Measurements from ENCODE around the gene SMG6.
A peak's percentile ranks its signal among the peaks of the same experiment; 100 is the strongest.

DNA sequence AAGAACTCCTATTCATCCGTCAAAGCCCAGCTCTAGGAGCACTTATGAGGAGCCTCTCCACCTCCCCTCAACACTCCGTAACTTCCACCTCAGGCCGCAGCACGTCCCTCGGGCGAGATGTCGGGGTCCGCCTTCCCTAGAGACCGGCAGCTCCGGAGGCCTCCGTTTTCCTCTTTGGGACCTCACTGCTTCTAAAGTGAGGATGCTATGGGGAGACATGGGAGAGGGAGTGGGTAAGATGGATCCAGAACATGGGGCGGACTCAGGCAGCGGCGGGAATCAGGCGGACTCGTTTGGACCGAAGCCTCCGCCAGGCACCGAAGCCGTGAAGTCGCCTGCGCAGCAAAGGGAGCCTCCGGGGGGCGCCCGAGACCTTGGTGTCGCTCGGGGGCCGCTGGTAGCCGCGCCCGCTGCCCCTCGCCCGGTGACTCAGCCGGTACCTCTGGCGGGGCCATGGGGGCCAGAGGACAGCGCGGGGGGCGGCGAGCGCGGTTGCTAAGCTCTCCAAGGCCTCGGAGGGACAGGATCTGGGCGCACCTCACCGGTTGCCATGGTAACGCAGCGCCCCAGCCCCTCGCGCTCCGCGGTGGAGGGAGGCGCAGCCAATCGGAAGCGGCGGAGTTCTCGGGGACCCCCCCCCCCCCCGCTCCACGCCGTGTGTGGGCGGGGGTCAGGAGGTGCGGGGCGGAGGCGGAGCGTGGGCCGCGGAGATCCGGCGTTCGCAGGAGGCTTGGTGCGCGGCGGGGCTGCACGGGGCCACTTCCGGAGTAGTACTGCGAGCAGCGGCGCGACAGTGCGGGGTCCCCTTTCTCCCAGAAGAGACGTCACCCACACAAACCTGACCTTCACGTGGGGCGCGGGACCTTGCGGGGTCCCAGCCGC, 250.0 kb downstream of the SMG6 start:
- TF ChIP-seq, protein P1, sequence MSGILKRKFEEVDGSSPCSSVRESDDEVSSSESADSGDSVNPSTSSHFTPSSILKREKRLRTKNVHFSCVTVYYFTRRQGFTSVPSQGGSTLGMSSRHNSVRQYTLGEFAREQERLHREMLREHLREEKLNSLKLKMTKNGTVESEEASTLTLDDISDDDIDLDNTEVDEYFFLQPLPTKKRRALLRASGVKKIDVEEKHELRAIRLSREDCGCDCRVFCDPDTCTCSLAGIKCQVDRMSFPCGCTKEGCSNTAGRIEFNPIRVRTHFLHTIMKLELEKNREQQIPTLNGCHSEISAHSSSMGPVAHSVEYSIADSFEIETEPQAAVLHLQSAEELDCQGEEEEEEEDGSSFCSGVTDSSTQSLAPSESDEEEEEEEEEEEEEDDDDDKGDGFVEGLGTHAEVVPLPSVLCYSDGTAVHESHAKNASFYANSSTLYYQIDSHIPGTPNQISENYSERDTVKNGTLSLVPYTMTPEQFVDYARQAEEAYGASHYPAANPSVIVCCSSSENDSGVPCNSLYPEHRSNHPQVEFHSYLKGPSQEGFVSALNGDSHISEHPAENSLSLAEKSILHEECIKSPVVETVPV (CRISPR knock-in tag; IDR thresholded peaks at IDR 0.05) = no peak
- no peak for TF ChIP-seq ISL1 (CRISPR knock-in tag; IDR thresholded peaks at IDR 0.05)
- no peak for TF ChIP-seq ZNF8 (CRISPR knock-in tag; IDR thresholded peaks at IDR 0.05)
- TF ChIP-seq, protein P2, sequence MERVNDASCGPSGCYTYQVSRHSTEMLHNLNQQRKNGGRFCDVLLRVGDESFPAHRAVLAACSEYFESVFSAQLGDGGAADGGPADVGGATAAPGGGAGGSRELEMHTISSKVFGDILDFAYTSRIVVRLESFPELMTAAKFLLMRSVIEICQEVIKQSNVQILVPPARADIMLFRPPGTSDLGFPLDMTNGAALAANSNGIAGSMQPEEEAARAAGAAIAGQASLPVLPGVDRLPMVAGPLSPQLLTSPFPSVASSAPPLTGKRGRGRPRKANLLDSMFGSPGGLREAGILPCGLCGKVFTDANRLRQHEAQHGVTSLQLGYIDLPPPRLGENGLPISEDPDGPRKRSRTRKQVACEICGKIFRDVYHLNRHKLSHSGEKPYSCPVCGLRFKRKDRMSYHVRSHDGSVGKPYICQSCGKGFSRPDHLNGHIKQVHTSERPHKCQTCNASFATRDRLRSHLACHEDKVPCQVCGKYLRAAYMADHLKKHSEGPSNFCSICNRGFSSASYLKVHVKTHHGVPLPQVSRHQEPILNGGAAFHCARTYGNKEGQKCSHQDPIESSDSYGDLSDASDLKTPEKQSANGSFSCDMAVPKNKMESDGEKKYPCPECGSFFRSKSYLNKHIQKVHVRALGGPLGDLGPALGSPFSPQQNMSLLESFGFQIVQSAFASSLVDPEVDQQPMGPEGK (CRISPR knock-in tag; IDR thresholded peaks at IDR 0.05; ENCODE audit: borderline replicate concordance) = peak; percentile 74; the same call in 1 of the 2 replicates
- TF ChIP-seq ZNF565 (CRISPR knock-in tag; conservative IDR thresholded peaks at IDR 0.05; ENCODE audit: low read depth) = no peak
- TF ChIP-seq, protein P3, sequence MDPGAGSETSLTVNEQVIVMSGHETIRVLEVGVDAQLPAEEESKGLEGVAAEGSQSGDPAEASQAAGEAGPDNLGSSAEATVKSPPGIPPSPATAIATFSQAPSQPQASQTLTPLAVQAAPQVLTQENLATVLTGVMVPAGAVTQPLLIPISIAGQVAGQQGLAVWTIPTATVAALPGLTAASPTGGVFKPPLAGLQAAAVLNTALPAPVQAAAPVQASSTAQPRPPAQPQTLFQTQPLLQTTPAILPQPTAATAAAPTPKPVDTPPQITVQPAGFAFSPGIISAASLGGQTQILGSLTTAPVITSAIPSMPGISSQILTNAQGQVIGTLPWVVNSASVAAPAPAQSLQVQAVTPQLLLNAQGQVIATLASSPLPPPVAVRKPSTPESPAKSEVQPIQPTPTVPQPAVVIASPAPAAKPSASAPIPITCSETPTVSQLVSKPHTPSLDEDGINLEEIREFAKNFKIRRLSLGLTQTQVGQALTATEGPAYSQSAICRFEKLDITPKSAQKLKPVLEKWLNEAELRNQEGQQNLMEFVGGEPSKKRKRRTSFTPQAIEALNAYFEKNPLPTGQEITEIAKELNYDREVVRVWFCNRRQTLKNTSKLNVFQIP (CRISPR knock-in tag; IDR thresholded peaks at IDR 0.05; ENCODE audit: borderline replicate concordance, low read depth) = no peak
- TF ChIP-seq RARB (CRISPR knock-in tag; IDR thresholded peaks at IDR 0.05) = no peak
- TF ChIP-seq ESRRG (CRISPR knock-in tag; IDR thresholded peaks at IDR 0.05) = no peak
- TF ChIP-seq ZC3H10 (CRISPR knock-in tag; IDR thresholded peaks at IDR 0.05) = no peak
- no peak for TF ChIP-seq GLIS3 (CRISPR knock-in tag; IDR thresholded peaks at IDR 0.05)
- TF ChIP-seq ZFP30 (CRISPR knock-in tag; IDR thresholded peaks at IDR 0.05) = no peak
- 0 out of 2 replicates have a peak, but pooled peaks have one; percentile 31 for TF ChIP-seq ZNF70 (CRISPR knock-in tag; IDR thresholded peaks at IDR 0.05)
- TF ChIP-seq ARNTL (CRISPR knock-in tag; IDR thresholded peaks at IDR 0.05; ENCODE audit: borderline replicate concordance, low read depth) = no peak
